ENCODE measurements around the gene DPPA2.

Gene DPPA2

GRCh38 chr3:109331692-109332091 is 15.4 kb upstream of the DPPA2 start (continued):
- TF ChIP-seq PRDM6 (tag by site-specific recombination; IDR thresholded peaks at IDR 0.05), result no peak

- ChIA-PET CTCF (interaction anchor here (0.7 kb wide), 1 partner anchor 16 kb away, joined by 3 read pairs; no protein-coding TSS in a partner anchor), POLR2A (no interaction called here)
- no peaks in the 10 kb centered on the region for H3K9me3 ChIP-seq (ENCODE audit: control insufficient read depth, insufficient read depth, low read depth, low read length)
- no peak overlapping the region for H3K4me3 ChIP-seq (ENCODE audit: low read depth, low read length)
- H3K27ac ChIP-seq (ENCODE audit: extremely low read depth, low read depth, low read length), result no peak overlapping the region
- H3K4me1 ChIP-seq (ENCODE audit: control insufficient read depth, insufficient read depth, low read length), result no peaks in the 10 kb centered on the region
- no peaks in the 10 kb centered on the region for H3K36me3 ChIP-seq (ENCODE audit: control insufficient read depth in 2 of 2, insufficient read depth in 1 of 2, low read length in 2 of 2)
- no peak for TF ChIP-seq ZNF777 (tag by site-specific recombination; IDR thresholded peaks at IDR 0.05; ENCODE audit: borderline replicate concordance)
- no peak for TF ChIP-seq ZNF785 (tag by site-specific recombination; IDR thresholded peaks at IDR 0.05)
- no peak for TF ChIP-seq REPIN1 (tag by site-specific recombination; IDR thresholded peaks at IDR 0.05; ENCODE audit: low read depth)
- no peak for TF ChIP-seq ZBTB20 (tag by site-specific recombination; IDR thresholded peaks at IDR 0.05)
- no peak for TF ChIP-seq KLF10 (tag by site-specific recombination; IDR thresholded peaks at IDR 0.05)
- TF ChIP-seq ZNF239 (tag by site-specific recombination; IDR thresholded peaks at IDR 0.05), result no peak
- no peak for TF ChIP-seq SALL2 (tag by site-specific recombination; IDR thresholded peaks at IDR 0.05; ENCODE audit: borderline replicate concordance)
- no peak for TF ChIP-seq FEZF1 (tag by site-specific recombination; IDR thresholded peaks at IDR 0.05)
- TF ChIP-seq ZNF133 (tag by site-specific recombination; IDR thresholded peaks at IDR 0.05), result no peak
- TF ChIP-seq HOXD13 (CRISPR knock-in tag; IDR thresholded peaks at IDR 0.05; ENCODE audit: borderline replicate concordance), result no peak
- no peak for TF ChIP-seq ZSCAN16 (tag by site-specific recombination; IDR thresholded peaks at IDR 0.05)
- TF ChIP-seq BCL11A (tag by site-specific recombination; IDR thresholded peaks at IDR 0.05; ENCODE audit: low read depth), result no peak
- no peak for TF ChIP-seq ZNF302 (tag by site-specific recombination; IDR thresholded peaks at IDR 0.05; ENCODE audit: low read depth)
- no peak for TF ChIP-seq ZNF140 (tag by site-specific recombination; IDR thresholded peaks at IDR 0.05)
- no peak for TF ChIP-seq ZNF423 (tag by site-specific recombination; IDR thresholded peaks at IDR 0.05)
- TF ChIP-seq GLIS1 (tag by site-specific recombination; IDR thresholded peaks at IDR 0.05), result no peak
- no peak for TF ChIP-seq ZNF510 (tag by site-specific recombination; IDR thresholded peaks at IDR 0.05; ENCODE audit: insufficient replicate concordance)
- TF ChIP-seq ZNF37A (tag by site-specific recombination; IDR thresholded peaks at IDR 0.05), result no peak
- TF ChIP-seq ZNF580 (tag by site-specific recombination; IDR thresholded peaks at IDR 0.05), result no peak
- TF ChIP-seq ZNF747 (tag by site-specific recombination; IDR thresholded peaks at IDR 0.05), result no peak
These were observed 14.1 kb upstream of the DPPA2 start for GRCh38 chr3:109330405-109330804.

GRCh38 chr3:109328202-109328601 is 11.9 kb upstream of the DPPA2 start:
- Histone ChIP-seq H3K4me1 (ENCODE audit: control insufficient read depth, insufficient read depth, low read length) (no peaks in the 10 kb centered on the region), H3K27ac (ENCODE audit: extremely low read depth, low read depth, low read length) (no peak overlapping the region), H3K36me3 (ENCODE audit: control insufficient read depth in 2 of 2, insufficient read depth in 1 of 2, low read length in 2 of 2) (no peaks in the 10 kb centered on the region), H3K9me3 (ENCODE audit: control insufficient read depth, insufficient read depth, low read depth, low read length) (no peaks in the 10 kb centered on the region), H3K4me3 (ENCODE audit: low read depth, low read length) (no peak overlapping the region)
- POLR2A ChIA-PET, result no interaction called here
- CTCF ChIA-PET, result no interaction called here
- TF ChIP-seq ZNF555 (tag by site-specific recombination; conservative IDR thresholded peaks at IDR 0.05) (no peak), ZNF140 (tag by site-specific recombination; IDR thresholded peaks at IDR 0.05) (no peak), ZNF596 (tag by site-specific recombination; IDR thresholded peaks at IDR 0.05) (no peak), ZNF354C (tag by site-specific recombination; IDR thresholded peaks at IDR 0.05; ENCODE audit: borderline replicate concordance, low read depth) (no peak), SCRT1 (tag by site-specific recombination; IDR thresholded peaks at IDR 0.05; ENCODE audit: borderline replicate concordance) (no peak), ZNF585B (tag by site-specific recombination; IDR thresholded peaks at IDR 0.05) (no peak), ZBTB17 (tag by site-specific recombination; IDR thresholded peaks at IDR 0.05) (no peak), ZNF692 (tag by site-specific recombination; IDR thresholded peaks at IDR 0.05) (no peak), ZNF214 (tag by site-specific recombination; IDR thresholded peaks at IDR 0.05; ENCODE audit: borderline replicate concordance) (no peak), ZNF2 (tag by site-specific recombination; IDR thresholded peaks at IDR 0.05) (no peak)
